Astrocyte of the spinal cord (primary cell): ENCODE measurements around the gene UTP20.

Experiments
- DNase-seq: peaks from one replicate; pipeline ENCODE4 v3.0.0; 2011; ENCODE audit warnings: low read depth, low spot score
- H3K4me3 ChIP-seq: 2 replicates; pipeline ENCODE4 v1.5.1; 2011; ENCODE audit warnings: low read depth, mild to moderate bottlenecking, low read length, moderate library complexity
- CTCF ChIP-seq: IDR thresholded peaks from 2 replicates; pipeline ENCODE4 v1.5.1; 2012; ENCODE audit warnings: low read depth, mild to moderate bottlenecking, low read length, inconsistent platforms
- in situ Hi-C: cut with HindIII; loops from 2 replicates; pipeline ENCODE4 v1.10.0; 2017; ENCODE audit warnings: low sequenced_read_pairs

The UTP20 gene

GRCh38 chr12:101328917-101329316 lies 49.0 kb downstream of the UTP20 start:
- no peak for DNase-seq
- no peak for TF ChIP-seq CTCF
- in situ Hi-C loops: no loop called here
- H3K4me3 ChIP-seq: no peak overlapping the region

GRCh38 chr12:101330631-101331030 lies 50.7 kb downstream of the UTP20 start:
- no peak overlapping the region for H3K4me3 ChIP-seq
- in situ Hi-C loops: no loop called here
- no peak for DNase-seq
- no peak for TF ChIP-seq CTCF

GRCh38 chr12:101336437-101336836 lies 56.5 kb downstream of the UTP20 start:
- in situ Hi-C loops: no loop called here
- no peak for TF ChIP-seq CTCF
- no peak for DNase-seq
- H3K4me3 ChIP-seq: no peak overlapping the region

GRCh38 chr12:101338087-101338486 lies 58.2 kb downstream of the UTP20 start:
- no peak for DNase-seq
- TF ChIP-seq CTCF: no peak
- in situ Hi-C loops: no loop called here
- H3K4me3 ChIP-seq: no peak overlapping the region

- TF ChIP-seq CTCF: no peak
- in situ Hi-C loops: no loop called here
- no peak for DNase-seq
- H3K4me3 ChIP-seq: no peak overlapping the region
Observed at GRCh38 chr12:101343893-101344292, 64.0 kb downstream of the UTP20 start.

- DNase-seq: no peak
- in situ Hi-C loops: no loop called here
- H3K4me3 ChIP-seq: no peak overlapping the region
- no peak for TF ChIP-seq CTCF
Observed at GRCh38 chr12:101351682-101352081, 71.8 kb downstream of the UTP20 start.

GRCh38 chr12:101356794-101357193 lies 76.9 kb downstream of the UTP20 start:
- TF ChIP-seq CTCF: no peak
- no peak overlapping the region for H3K4me3 ChIP-seq
- in situ Hi-C loops: no loop called here
- no peak for DNase-seq
